Parathyroid adenoma (tissue), 2 donors: ENCODE results near the gene DENND5B.

Experiments used
- H2AFZ ChIP-seq: fragments of 300-600 bp; sonication (generic); one replicate; pipeline ENCODE4 v1.7.0; 2017; ENCODE audit warnings: antibody characterized with exemption, mild to moderate bottlenecking
- H3K27ac ChIP-seq: fragments of 300-600 bp; sonication (generic); one replicate; pipeline ENCODE4 v1.7.0; 2017
- H3K27me3 ChIP-seq: fragments of 300-600 bp; sonication (generic); one replicate; pipeline ENCODE4 v1.7.0; 2017; ENCODE audit warnings: low read length; ENCODE audit not compliant: control insufficient read depth, insufficient read depth
- H3K36me3 ChIP-seq: fragments of 300-600 bp; sonication (generic); one replicate; pipeline ENCODE4 v1.7.0; 2017; ENCODE audit warnings: low read length; ENCODE audit not compliant: control insufficient read depth, insufficient read depth
- H3K4me1 ChIP-seq: fragments of 300-600 bp; sonication (generic); one replicate; pipeline ENCODE4 v1.7.0; 2017; ENCODE audit warnings: control low read depth
- H3K4me2 ChIP-seq: fragments of 300-600 bp; sonication (generic); one replicate; pipeline ENCODE4 v1.7.0; 2017; ENCODE audit warnings: low read length
- H3K4me3 ChIP-seq: fragments of 300-600 bp; sonication (generic); one replicate; pipeline ENCODE4 v1.7.0; 2017; ENCODE audit warnings: low read depth, low read length
- H3K79me2 ChIP-seq: fragments of 300-600 bp; sonication (generic); one replicate; pipeline ENCODE4 v1.7.0; 2017; ENCODE audit warnings: control low read depth
- H3K9ac ChIP-seq: fragments of 300-600 bp; sonication (generic); one replicate; pipeline ENCODE4 v1.7.0; 2017; ENCODE audit warnings: mild to moderate bottlenecking
- H3K9me3 ChIP-seq: fragments of 300-600 bp; sonication (generic); one replicate; pipeline ENCODE4 v1.7.0; 2017; ENCODE audit warnings: low read length; ENCODE audit not compliant: control insufficient read depth
- TF ChIP-seq, protein P1 (sequence below): fragments of 300-600 bp; sonication (generic); IDR thresholded peaks from one replicate; pipeline ENCODE4 v1.7.0; 2017; ENCODE audit warnings: antibody characterized with exemption, mild to moderate bottlenecking
- donor health status: primary hyperparathyroidism.

The DENND5B gene

DNA sequence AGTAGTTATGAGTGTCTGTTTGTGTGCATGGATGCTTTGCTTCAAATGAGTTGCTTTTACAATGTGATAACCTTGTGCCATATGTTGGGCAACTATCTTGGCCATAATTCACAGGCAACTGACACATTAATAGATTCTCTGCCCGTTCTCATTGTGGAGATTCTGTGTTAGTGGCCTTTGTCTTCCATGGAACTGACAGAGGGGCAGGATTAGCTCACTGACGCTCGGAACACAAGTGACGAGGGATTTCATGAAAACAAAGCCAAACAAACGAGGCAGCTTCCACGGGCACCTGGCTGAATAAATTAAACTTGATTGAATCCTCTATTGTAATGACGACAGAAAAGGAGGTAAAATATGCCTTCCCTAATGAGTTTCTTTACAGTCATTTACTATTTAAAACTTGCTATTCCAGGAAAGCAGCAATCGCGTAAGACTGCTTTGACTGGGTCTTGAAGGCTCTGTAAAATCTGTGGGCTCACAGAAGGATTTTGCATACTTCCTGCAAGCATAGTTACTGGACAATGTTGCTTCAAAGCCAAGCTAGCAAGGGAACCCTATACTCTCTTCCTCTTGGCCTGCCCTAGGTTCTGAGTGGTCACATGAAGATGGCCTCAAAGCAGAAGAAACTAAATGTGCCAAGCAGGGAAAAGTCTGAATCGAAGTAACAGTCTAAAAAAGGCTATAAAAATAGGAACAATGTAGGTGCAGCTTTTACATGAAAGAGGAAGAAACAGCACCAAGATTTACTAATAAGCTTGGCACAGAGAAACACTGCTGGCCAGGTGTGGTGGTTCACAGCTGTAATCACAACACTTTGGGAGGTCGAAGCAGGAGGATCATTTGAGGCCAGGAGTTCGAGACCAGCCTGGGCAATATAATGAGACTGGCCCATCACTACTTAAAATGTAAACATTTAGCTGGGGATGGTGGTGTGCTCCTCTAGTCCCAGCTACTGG is 236.9 kb downstream of the DENND5B start:
- TF ChIP-seq, protein P1, sequence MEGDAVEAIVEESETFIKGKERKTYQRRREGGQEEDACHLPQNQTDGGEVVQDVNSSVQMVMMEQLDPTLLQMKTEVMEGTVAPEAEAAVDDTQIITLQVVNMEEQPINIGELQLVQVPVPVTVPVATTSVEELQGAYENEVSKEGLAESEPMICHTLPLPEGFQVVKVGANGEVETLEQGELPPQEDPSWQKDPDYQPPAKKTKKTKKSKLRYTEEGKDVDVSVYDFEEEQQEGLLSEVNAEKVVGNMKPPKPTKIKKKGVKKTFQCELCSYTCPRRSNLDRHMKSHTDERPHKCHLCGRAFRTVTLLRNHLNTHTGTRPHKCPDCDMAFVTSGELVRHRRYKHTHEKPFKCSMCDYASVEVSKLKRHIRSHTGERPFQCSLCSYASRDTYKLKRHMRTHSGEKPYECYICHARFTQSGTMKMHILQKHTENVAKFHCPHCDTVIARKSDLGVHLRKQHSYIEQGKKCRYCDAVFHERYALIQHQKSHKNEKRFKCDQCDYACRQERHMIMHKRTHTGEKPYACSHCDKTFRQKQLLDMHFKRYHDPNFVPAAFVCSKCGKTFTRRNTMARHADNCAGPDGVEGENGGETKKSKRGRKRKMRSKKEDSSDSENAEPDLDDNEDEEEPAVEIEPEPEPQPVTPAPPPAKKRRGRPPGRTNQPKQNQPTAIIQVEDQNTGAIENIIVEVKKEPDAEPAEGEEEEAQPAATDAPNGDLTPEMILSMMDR: no peak
- no peak overlapping the region for H2AFZ ChIP-seq
- no peak overlapping the region for H3K27ac ChIP-seq
- H3K27me3 ChIP-seq: no peaks in the 10 kb centered on the region
- no peaks in the 10 kb centered on the region for H3K36me3 ChIP-seq
- H3K9ac ChIP-seq: no peak overlapping the region
- no peak overlapping the region for H3K4me3 ChIP-seq
- H3K79me2 ChIP-seq: no peaks in the 10 kb centered on the region
- no peaks in the 10 kb centered on the region for H3K4me1 ChIP-seq
- no peak overlapping the region for H3K4me2 ChIP-seq
- H3K9me3 ChIP-seq: no peaks in the 10 kb centered on the region

DNA sequence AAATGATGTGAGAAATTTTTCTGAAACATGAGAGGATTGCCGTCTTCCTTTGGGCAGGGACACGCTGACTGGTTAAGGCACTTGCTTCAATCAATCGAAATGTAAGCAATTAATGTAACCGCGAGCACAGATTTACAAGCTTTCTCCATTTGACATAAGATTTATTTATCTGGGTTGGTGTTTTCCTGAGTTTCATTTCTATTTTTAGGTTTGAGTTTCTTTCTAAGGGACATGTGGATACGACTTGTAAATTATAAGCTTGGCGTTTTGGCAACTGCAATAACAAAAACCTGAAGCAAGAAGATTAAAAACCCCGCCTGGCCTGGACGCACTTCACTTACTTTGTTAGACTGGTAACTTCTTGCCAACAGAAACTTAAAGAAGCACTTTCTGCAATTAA is 244.7 kb downstream of the DENND5B start:
- Histone ChIP-seq H3K9me3 (no peaks in the 10 kb centered on the region), H3K4me2 (no peak overlapping the region), H2AFZ (no peak overlapping the region), H3K36me3 (no peaks in the 10 kb centered on the region), H3K27ac (no peak overlapping the region), H3K4me3 (no peak overlapping the region), H3K27me3 (no peaks in the 10 kb centered on the region), H3K79me2 (no peaks in the 10 kb centered on the region), H3K9ac (no peak overlapping the region), H3K4me1 (no peaks in the 10 kb centered on the region)
- TF ChIP-seq, protein P1: no peak

DNA sequence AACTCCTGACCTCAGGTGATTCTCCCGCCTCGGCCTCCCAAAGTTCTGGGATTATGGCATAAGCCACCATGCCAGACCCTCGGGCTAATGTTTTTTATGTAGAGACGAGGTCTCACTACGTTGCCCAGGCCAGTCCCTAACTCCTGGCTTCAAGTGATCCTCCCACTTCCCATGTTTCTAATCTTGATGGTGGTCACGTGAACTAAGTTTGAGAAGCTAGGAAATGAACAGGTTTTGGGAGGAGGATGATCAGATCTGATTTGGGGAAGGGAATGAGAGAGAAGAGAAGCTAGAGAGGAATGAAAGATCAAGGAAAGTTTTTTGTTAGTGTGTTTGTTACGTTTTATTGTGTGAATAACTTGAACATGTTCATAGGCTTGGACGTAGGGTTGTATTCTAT is 247.8 kb downstream of the DENND5B start:
- no peak overlapping the region for H3K4me2 ChIP-seq
- H3K9me3 ChIP-seq: no peaks in the 10 kb centered on the region
- H3K27me3 ChIP-seq: no peaks in the 10 kb centered on the region
- no peaks in the 10 kb centered on the region for H3K79me2 ChIP-seq
- H3K4me3 ChIP-seq: no peak overlapping the region
- TF ChIP-seq, protein P1: no peak
- no peak overlapping the region for H3K27ac ChIP-seq
- H2AFZ ChIP-seq: no peak overlapping the region
- H3K4me1 ChIP-seq: peaks cover 3% of the 10 kb centered on the region
- no peak overlapping the region for H3K9ac ChIP-seq
- no peaks in the 10 kb centered on the region for H3K36me3 ChIP-seq

DNA sequence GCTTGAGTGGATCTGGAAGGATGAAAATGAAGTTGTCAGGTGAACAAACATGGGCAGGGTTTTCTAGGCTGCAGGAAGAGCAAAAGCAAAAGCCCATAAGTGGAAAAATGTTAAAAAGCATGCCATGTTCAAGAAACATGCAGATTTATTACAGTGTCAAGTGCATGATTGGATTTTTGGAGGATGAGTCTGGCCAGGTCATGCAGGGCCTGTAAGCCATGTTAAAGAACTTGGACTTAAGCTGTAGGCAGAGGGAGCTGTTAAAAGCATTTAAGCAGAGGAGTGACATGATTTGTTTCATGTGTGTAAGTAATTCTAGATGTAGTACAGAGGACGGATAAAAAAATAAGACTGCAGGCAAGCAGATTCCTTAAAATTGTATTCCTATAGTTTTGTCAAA is 248.7 kb downstream of the DENND5B start:
- H2AFZ ChIP-seq: no peak overlapping the region

More for the DNA sequence above, 248.7 kb downstream of the DENND5B start:
- no peaks in the 10 kb centered on the region for H3K36me3 ChIP-seq
- no peak overlapping the region for H3K27ac ChIP-seq
- no peaks in the 10 kb centered on the region for H3K9me3 ChIP-seq
- H3K4me3 ChIP-seq: no peak overlapping the region
- TF ChIP-seq, protein P1: no peak
- H3K27me3 ChIP-seq: no peaks in the 10 kb centered on the region
- H3K4me1 ChIP-seq: peaks cover 3% of the 10 kb centered on the region
- H3K4me2 ChIP-seq: no peak overlapping the region
- no peak overlapping the region for H3K9ac ChIP-seq
- H3K79me2 ChIP-seq: no peaks in the 10 kb centered on the region
